Endodermal cell (in vitro differentiated cells): ENCODE results near the gene GATB. TPM values are rescaled to one million over a fixed set of nuclear protein-coding genes. Genes with fewer than 3 reads are reported as not detected.

ENCODE experiments used
- DNase-seq: peaks from one replicate; pipeline ENCODE4 v3.0.0-alpha.2; 2017
- H3K27ac ChIP-seq: 2 replicates; pipeline ENCODE4 v1.5.1; 2013; ENCODE audit warnings: mild to moderate bottlenecking, low read depth, low read length, moderate library complexity
- H3K27me3 ChIP-seq: 2 replicates; pipeline ENCODE4 v1.6.1; 2013; ENCODE audit warnings: mild to moderate bottlenecking, low read length, moderate library complexity; ENCODE audit not compliant: insufficient read depth, control insufficient read depth, poor library complexity, severe bottlenecking
- H3K36me3 ChIP-seq: 2 replicates; pipeline ENCODE4 v1.7.0; 2013; ENCODE audit warnings: mild to moderate bottlenecking, low read length, moderate library complexity; ENCODE audit not compliant: control insufficient read depth, insufficient read depth
- H3K4me1 ChIP-seq: one replicate; pipeline ENCODE4 v1.7.0; 2013; ENCODE audit warnings: low read length; ENCODE audit not compliant: control insufficient read depth, insufficient read depth
- H3K4me3 ChIP-seq: 2 replicates; pipeline ENCODE4 v1.5.1; 2013; ENCODE audit warnings: mild to moderate bottlenecking, low read length, moderate library complexity
- H3K9ac ChIP-seq: 2 replicates; pipeline ENCODE4 v1.6.1; 2013; ENCODE audit warnings: mild to moderate bottlenecking, low read length, moderate library complexity; ENCODE audit not compliant: poor library complexity, severe bottlenecking; ENCODE audit errors: extremely low read depth
- H3K9me3 ChIP-seq: 2 replicates; pipeline ENCODE4 v1.6.1; 2013; ENCODE audit warnings: mild to moderate bottlenecking, low read length, moderate library complexity; ENCODE audit not compliant: control insufficient read depth
- H3K27ac Mint-ChIP-seq: 2 replicates; pipeline ENCODE4 v1.8.0; 2020; ENCODE audit warnings: mixed read lengths
- H3K27me3 Mint-ChIP-seq: 2 replicates; pipeline ENCODE4 v1.8.0; 2021; ENCODE audit warnings: mild to moderate bottlenecking, mixed read lengths; ENCODE audit not compliant: insufficient read depth
- H3K36me3 Mint-ChIP-seq: 2 replicates; pipeline ENCODE4 v1.8.0; 2020; ENCODE audit warnings: low read depth, mixed read lengths
- H3K4me1 Mint-ChIP-seq: 2 replicates; pipeline ENCODE4 v1.8.0; 2020; ENCODE audit warnings: mixed read lengths
- H3K4me3 Mint-ChIP-seq: 2 replicates; pipeline ENCODE4 v1.8.0; 2020; ENCODE audit warnings: mild to moderate bottlenecking, moderate library complexity, mixed read lengths
- H3K9me3 Mint-ChIP-seq: 2 replicates; pipeline ENCODE4 v1.8.0; 2020; ENCODE audit warnings: mild to moderate bottlenecking, mixed read lengths
- WGBS, 2 experiments: methylation state at CpG; one replicate each; pipeline versions ENCODE4 v1.1.5 to v1.1.7; 2013; ENCODE audit warnings: missing lambda C conversion rate in 2 of 2, mixed read lengths in 1 of 2; ENCODE audit not compliant: insufficient coverage in 1 of 2, insufficient read length in 1 of 2; 5-methylcytosine and 5-hydroxymethylcytosine counted together
- total RNA-seq, 2 donors: library from RNA; stranded (reverse); fragmentation: NEBNext Ultra II Directional in 1 of 2; extraction: Animal tissue kit (Norgen Biotek cat#: 25700) in 1 of 2; gene quantifications; 2 replicates in 1 of 2; 3 replicates in 1 of 2; pipeline ENCODE4 v1.2.1, GENCODE V29; 2021
- TF ChIP-seq, protein P1 (sequence below): fragments of 200-600 bp; sonication (generic); conservative IDR thresholded peaks from 2 replicates; pipeline ENCODE4 v1.5.0; 2021; ENCODE audit warnings: antibody characterized with exemption, mild to moderate bottlenecking

GATB gene
- total RNA-seq, 2 donors from 2014 or later: 18.3 to 20.5 TPM

DNA sequence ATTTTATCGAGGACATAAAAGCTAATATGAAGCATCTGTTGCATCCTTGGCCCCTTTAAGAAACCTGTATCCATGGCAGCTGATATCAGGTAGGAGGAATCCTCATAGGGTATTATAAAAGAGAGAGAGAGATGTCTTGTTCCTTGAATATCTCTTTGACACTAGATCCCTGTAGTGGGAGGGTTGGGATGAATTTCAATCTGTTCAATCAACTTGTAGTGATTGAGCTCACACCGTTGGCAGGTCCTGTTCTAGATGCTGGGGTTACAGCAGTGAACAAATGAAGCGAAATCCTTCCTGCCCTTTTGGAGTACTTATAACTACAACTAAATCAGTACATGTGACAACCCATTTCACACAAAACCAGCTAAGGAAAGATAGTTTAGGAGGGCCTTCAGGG, 35.3 kb upstream of the GATB start:
- Mint-ChIP-seq H3K27me3 (peaks cover 25% of the 10 kb centered on the region), H3K4me1 (peaks cover 16% of the 10 kb centered on the region), H3K4me3 (no peak overlapping the region), H3K27ac (no peak overlapping the region), H3K36me3 (no peaks in the 10 kb centered on the region), H3K9me3 (no peaks in the 10 kb centered on the region)
- 96 to 100% methylated on average over 1 to 3 of the region's 3 CpGs for WGBS, 2 experiments
- Histone ChIP-seq H3K36me3 (no peaks in the 10 kb centered on the region), H3K4me3 (no peak overlapping the region), H3K9ac (no peak overlapping the region), H3K27me3 (peaks cover 10% of the 10 kb centered on the region), H3K27ac (no peak overlapping the region), H3K9me3 (no peaks in the 10 kb centered on the region), H3K4me1 (no peaks in the 10 kb centered on the region)
- TF ChIP-seq, protein P1, sequence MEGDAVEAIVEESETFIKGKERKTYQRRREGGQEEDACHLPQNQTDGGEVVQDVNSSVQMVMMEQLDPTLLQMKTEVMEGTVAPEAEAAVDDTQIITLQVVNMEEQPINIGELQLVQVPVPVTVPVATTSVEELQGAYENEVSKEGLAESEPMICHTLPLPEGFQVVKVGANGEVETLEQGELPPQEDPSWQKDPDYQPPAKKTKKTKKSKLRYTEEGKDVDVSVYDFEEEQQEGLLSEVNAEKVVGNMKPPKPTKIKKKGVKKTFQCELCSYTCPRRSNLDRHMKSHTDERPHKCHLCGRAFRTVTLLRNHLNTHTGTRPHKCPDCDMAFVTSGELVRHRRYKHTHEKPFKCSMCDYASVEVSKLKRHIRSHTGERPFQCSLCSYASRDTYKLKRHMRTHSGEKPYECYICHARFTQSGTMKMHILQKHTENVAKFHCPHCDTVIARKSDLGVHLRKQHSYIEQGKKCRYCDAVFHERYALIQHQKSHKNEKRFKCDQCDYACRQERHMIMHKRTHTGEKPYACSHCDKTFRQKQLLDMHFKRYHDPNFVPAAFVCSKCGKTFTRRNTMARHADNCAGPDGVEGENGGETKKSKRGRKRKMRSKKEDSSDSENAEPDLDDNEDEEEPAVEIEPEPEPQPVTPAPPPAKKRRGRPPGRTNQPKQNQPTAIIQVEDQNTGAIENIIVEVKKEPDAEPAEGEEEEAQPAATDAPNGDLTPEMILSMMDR: no peak
- DNase-seq: no peak

DNA sequence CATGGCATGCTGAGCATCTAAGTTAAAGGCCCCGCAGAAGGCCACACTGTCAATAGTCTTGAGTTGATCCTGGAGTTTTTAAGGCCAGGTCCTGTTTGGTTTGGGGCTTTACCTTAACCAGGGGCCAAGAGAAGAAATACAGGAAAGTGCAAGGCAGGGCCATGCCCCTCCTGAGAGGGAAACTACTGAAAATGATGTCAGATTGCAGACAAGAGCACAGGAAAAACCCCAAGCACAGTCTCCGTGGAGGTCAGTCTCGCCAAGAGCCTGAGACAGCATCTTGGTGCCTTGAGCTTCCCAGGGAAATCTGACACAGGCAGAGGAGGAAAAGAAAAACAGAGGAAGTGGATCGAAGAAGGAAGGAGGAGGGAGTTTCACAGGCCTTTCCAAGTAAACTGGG, 32.2 kb upstream of the GATB start:
- H3K27ac Mint-ChIP-seq: no peak overlapping the region
- H3K27ac ChIP-seq: no peak overlapping the region

DNA sequence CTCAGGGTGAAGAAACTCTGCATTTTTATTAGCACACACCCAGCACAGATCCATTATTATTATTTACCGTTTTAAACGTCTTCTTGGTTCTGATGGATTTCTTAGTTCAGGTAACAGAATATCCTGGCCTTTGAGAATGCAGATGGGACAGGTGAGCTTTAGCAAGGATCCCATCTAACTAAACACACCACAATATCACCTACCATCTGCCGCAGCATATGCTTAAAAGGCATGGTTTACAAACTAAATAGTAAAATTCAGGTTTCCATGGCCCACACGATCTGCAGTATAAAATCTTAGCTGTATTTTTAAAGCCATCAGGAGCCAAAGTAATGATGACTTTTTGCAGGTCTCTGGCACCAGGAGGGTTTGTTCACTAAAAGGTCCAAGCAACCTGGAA, 31.7 kb upstream of the GATB start:
- Histone ChIP-seq H3K4me1 (no peaks in the 10 kb centered on the region), H3K36me3 (no peaks in the 10 kb centered on the region), H3K9ac (no peak overlapping the region), H3K27ac (no peak overlapping the region), H3K9me3 (no peaks in the 10 kb centered on the region), H3K27me3 (peaks cover 10% of the 10 kb centered on the region), H3K4me3 (no peak overlapping the region)
- Mint-ChIP-seq H3K27me3 (peaks cover 24% of the 10 kb centered on the region), H3K36me3 (no peaks in the 10 kb centered on the region), H3K4me1 (no peaks in the 10 kb centered on the region), H3K9me3 (no peaks in the 10 kb centered on the region), H3K27ac (no peak overlapping the region), H3K4me3 (no peak overlapping the region)
- DNase-seq: no peak
- 86 to 97% methylated on average over 4 of the region's 4 CpGs for WGBS, 2 experiments
- TF ChIP-seq, protein P1: no peak

More for the DNA sequence above, 32.2 kb upstream of the GATB start:
- peaks cover 10% of the 10 kb centered on the region for H3K27me3 ChIP-seq
- DNase-seq: no peak
- H3K27me3 Mint-ChIP-seq: peaks cover 25% of the 10 kb centered on the region
- H3K4me3 Mint-ChIP-seq: no peak overlapping the region
- no peaks in the 10 kb centered on the region for H3K4me1 Mint-ChIP-seq
- no peaks in the 10 kb centered on the region for H3K4me1 ChIP-seq
- no peaks in the 10 kb centered on the region for H3K36me3 ChIP-seq
- 89 to 96% methylated on average over 4 of the region's 4 CpGs for WGBS, 2 experiments
- H3K9ac ChIP-seq: no peak overlapping the region
- H3K36me3 Mint-ChIP-seq: no peaks in the 10 kb centered on the region
- H3K4me3 ChIP-seq: no peak overlapping the region
- TF ChIP-seq, protein P1: no peak
- H3K9me3 ChIP-seq: no peaks in the 10 kb centered on the region
- H3K9me3 Mint-ChIP-seq: no peaks in the 10 kb centered on the region
